ENCODE measurements around the gene BOLA2.
"Not testable (repeated sequence)": the region's sequence is repeated elsewhere in the genome, so short reads cannot be mapped to it uniquely, and the experiment has no call there.

The BOLA2 gene

GRCh38 chr16:29454269-29454668, at the start of gene BOLA2, which contains the start of gene SLX1B:
BOLA2 (minus strand) TSS chr16:29454351; CDS start chr16:29454253, 98 bp downstream.
SLX1B (plus strand) TSS chr16:29454533.
- FAIRE-seq = peak; percentile 99

GRCh38 chr16:29482276-29482675, 28.1 kb upstream of the BOLA2 start:
- not testable (repeated sequence) for FAIRE-seq

- FAIRE-seq = not testable (repeated sequence)
These were observed 17.9 kb upstream of the BOLA2 start for GRCh38 chr16:29472065-29472464.

- FAIRE-seq = not testable (repeated sequence)
These were observed 15.5 kb upstream of the BOLA2 start for GRCh38 chr16:29469660-29470059.

GRCh38 chr16:29467654-29468366, 13.7 kb upstream of the BOLA2 start:
- FAIRE-seq = not testable (repeated sequence)

- FAIRE-seq = not testable (repeated sequence)
These were observed 12.8 kb upstream of the BOLA2 start for GRCh38 chr16:29466904-29467303.

GRCh38 chr16:29465985-29466824, 12.1 kb upstream of the BOLA2 start:
- not testable (repeated sequence) for FAIRE-seq

- FAIRE-seq = not testable (repeated sequence)
These were observed 6.5 kb upstream of the BOLA2 start for GRCh38 chr16:29460647-29461030.

- not testable (repeated sequence) for FAIRE-seq
These were observed 5.8 kb upstream of the BOLA2 start, which contains the start of gene SULT1A4 for GRCh38 chr16:29459706-29460646. SULT1A4 (plus strand) TSS chr16:29459913; CDS start chr16:29461386, 1,473 bp downstream.

GRCh38 chr16:29457660-29458059, 3.5 kb upstream of the BOLA2 start:
- not testable (repeated sequence) for FAIRE-seq

GRCh38 chr16:29454828-29455227, 677 bp upstream of the BOLA2 start:
- FAIRE-seq = peak; percentile 66

- not testable (repeated sequence) for FAIRE-seq
These were observed 397 bp downstream of the BOLA2 start for GRCh38 chr16:29453754-29454153.

- not testable (repeated sequence) for FAIRE-seq
These were observed 28.8 kb downstream of the BOLA2 start for GRCh38 chr16:29425390-29425789.

- not testable (repeated sequence) for FAIRE-seq
These were observed 30.6 kb downstream of the BOLA2 start for GRCh38 chr16:29423587-29423986.

GRCh38 chr16:29405249-29405648, 48.9 kb downstream of the BOLA2 start:
- FAIRE-seq = not testable (repeated sequence)

All from A204.1 (cell line).